DND-41 (cell line): ENCODE measurements around the gene SYNE1.

ENCODE experiments used
- ATAC-seq: fragments of 200-7000 bp; cut with Tn5 transposase; 3 replicates; pipeline ENCODE4 v1.9.1; 2021; ENCODE audit warnings: low read depth; ENCODE audit not compliant: insufficient read depth
- DNase-seq: peaks from one replicate; pipeline ENCODE4 v3.0.0-alpha.2; 2020
- H2AFZ ChIP-seq: 2 replicates; pipeline ENCODE4 v1.6.0; 2012; ENCODE audit warnings: low read depth, low read length
- H3K27ac ChIP-seq: 2 replicates; pipeline ENCODE4 v1.5.1; 2012; ENCODE audit warnings: low read length, inconsistent platforms
- H3K27me3 ChIP-seq: fragments of 200-600 bp; sonication (generic); 2 replicates; pipeline ENCODE4 v1.6.0; 2012; ENCODE audit warnings: low read length, mild to moderate bottlenecking, inconsistent platforms; ENCODE audit not compliant: insufficient read depth, poor library complexity
- H3K36me3 ChIP-seq: 2 replicates; pipeline ENCODE4 v1.5.1; 2012; ENCODE audit warnings: low read length, inconsistent platforms; ENCODE audit not compliant: insufficient read depth
- H3K4me1 ChIP-seq: 2 replicates; pipeline ENCODE4 v1.5.1; 2012; ENCODE audit warnings: mild to moderate bottlenecking, low read length; ENCODE audit not compliant: insufficient read depth
- H3K4me2 ChIP-seq: 2 replicates; pipeline ENCODE4 v1.6.0; 2012; ENCODE audit warnings: mild to moderate bottlenecking, moderate library complexity, low read length, inconsistent platforms; ENCODE audit not compliant: insufficient read depth
- H3K4me3 ChIP-seq, 2 experiments: fragments of 200-600 bp in 1 of 2; shearing (Covaris generic) in 1 of 2; 2 replicates each; pipeline ENCODE4 v1.5.1; 2012 to 2016; ENCODE audit warnings: inconsistent platforms in 2 of 2, low read length in 2 of 2, mild to moderate bottlenecking in 2 of 2, low read depth in 1 of 2, moderate library complexity in 1 of 2
- H3K79me2 ChIP-seq: 2 replicates; pipeline ENCODE4 v1.6.0; 2012; ENCODE audit warnings: low read length, inconsistent platforms; ENCODE audit not compliant: insufficient read depth
- H3K9ac ChIP-seq: 2 replicates; pipeline ENCODE4 v1.6.0; 2012; ENCODE audit warnings: low read depth, mild to moderate bottlenecking, inconsistent platforms, low read length, moderate library complexity
- H3K9me3 ChIP-seq: 2 replicates; pipeline ENCODE4 v1.5.1; 2012; ENCODE audit warnings: low read length, moderate library complexity, mild to moderate bottlenecking, inconsistent platforms; ENCODE audit not compliant: insufficient read depth, severe bottlenecking
- H4K20me1 ChIP-seq: 2 replicates; pipeline ENCODE4 v1.6.0; 2012; ENCODE audit warnings: low read length; ENCODE audit not compliant: insufficient read depth
- EZH2 ChIP-seq: IDR thresholded peaks from 3 replicates; pipeline ENCODE4 v1.6.1; 2012; ENCODE audit warnings: borderline replicate concordance, low read depth, mild to moderate bottlenecking, moderate library complexity, low read length, inconsistent platforms; ENCODE audit not compliant: severe bottlenecking
- TF ChIP-seq, protein P1 (sequence below): IDR thresholded peaks from 2 replicates; pipeline ENCODE4 v1.5.1; 2012; ENCODE audit warnings: borderline replicate concordance, low read length, moderate library complexity, mild to moderate bottlenecking; ENCODE audit not compliant: poor library complexity, severe bottlenecking; ENCODE audit errors: extremely low read depth

SYNE1 gene

GRCh38 chr6:152372945-152373344 lies 264.2 kb downstream of the SYNE1 start:
- no peak for ATAC-seq
- no peak overlapping the region for H3K27ac ChIP-seq
- no peak overlapping the region for H3K4me2 ChIP-seq
- no peak overlapping the region for H3K4me3 ChIP-seq
- TF ChIP-seq, protein P1, sequence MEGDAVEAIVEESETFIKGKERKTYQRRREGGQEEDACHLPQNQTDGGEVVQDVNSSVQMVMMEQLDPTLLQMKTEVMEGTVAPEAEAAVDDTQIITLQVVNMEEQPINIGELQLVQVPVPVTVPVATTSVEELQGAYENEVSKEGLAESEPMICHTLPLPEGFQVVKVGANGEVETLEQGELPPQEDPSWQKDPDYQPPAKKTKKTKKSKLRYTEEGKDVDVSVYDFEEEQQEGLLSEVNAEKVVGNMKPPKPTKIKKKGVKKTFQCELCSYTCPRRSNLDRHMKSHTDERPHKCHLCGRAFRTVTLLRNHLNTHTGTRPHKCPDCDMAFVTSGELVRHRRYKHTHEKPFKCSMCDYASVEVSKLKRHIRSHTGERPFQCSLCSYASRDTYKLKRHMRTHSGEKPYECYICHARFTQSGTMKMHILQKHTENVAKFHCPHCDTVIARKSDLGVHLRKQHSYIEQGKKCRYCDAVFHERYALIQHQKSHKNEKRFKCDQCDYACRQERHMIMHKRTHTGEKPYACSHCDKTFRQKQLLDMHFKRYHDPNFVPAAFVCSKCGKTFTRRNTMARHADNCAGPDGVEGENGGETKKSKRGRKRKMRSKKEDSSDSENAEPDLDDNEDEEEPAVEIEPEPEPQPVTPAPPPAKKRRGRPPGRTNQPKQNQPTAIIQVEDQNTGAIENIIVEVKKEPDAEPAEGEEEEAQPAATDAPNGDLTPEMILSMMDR: no peak
- no peak for TF ChIP-seq EZH2
- DNase-seq: no peak
- H3K9me3 ChIP-seq: no peaks in the 10 kb centered on the region
- H3K27me3 ChIP-seq: no peaks in the 10 kb centered on the region
- H3K4me1 ChIP-seq: no peaks in the 10 kb centered on the region
- no peak overlapping the region for H2AFZ ChIP-seq
- no peak overlapping the region for H3K9ac ChIP-seq
- H3K36me3 ChIP-seq: no peaks in the 10 kb centered on the region
- no peaks in the 10 kb centered on the region for H4K20me1 ChIP-seq
- H3K79me2 ChIP-seq: no peaks in the 10 kb centered on the region

GRCh38 chr6:152371775-152372174 lies 265.4 kb downstream of the SYNE1 start:
- DNase-seq (no peak), ATAC-seq (no peak)
- H2AFZ ChIP-seq: no peak overlapping the region
- no peak overlapping the region for H3K9ac ChIP-seq
- H3K36me3 ChIP-seq: no peaks in the 10 kb centered on the region
- no peaks in the 10 kb centered on the region for H3K27me3 ChIP-seq
- no peaks in the 10 kb centered on the region for H3K79me2 ChIP-seq
- no peaks in the 10 kb centered on the region for H3K4me1 ChIP-seq
- no peak overlapping the region for H3K27ac ChIP-seq
- H3K4me2 ChIP-seq: no peak overlapping the region
- H3K9me3 ChIP-seq: no peaks in the 10 kb centered on the region
- TF ChIP-seq EZH2: no peak
- TF ChIP-seq, protein P1: no peak
- H3K4me3 ChIP-seq: no peak overlapping the region
- no peaks in the 10 kb centered on the region for H4K20me1 ChIP-seq

DNA sequence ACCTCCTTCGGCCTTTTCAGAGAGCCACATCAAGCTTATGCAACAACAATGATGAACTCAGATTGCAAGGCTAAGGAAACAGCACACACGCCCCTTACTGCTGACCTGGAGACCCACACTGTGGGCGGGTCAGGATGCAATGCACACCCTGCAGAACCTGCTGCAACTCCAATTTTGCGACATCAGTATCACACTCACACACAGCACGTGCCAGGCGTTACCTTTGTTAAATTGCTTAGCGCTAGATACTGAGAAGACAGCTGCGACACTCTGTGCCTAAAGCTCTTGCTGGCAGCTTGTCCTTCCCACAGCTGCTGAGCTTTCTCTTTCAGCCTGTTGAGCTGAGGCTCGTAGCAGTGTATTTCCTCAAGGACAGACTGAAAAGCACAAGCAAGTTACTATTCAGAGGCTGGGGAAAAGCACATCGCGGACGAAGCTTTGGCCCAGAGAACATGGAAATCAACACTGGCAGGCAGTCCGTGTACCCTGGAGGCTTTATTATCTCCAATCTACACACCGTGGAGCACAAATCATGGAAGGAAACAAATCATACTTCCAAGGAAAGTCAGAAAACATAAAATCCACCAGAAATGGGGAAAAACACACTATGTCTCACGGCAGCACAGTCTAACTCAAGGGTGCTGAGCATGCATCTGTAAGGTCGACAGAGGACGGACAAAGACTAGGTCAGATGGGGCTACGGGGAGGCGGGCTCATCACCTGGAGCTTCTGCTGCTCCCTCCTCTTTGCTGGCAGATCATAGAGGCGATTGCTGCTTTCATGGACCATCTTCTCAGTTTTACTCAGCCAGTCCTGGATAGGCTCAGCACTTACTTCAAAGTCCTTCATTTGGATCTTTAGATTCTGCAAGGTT lies 268.2 kb downstream of the SYNE1 start:
- no peak for DNase-seq
- Histone ChIP-seq H3K79me2 (no peaks in the 10 kb centered on the region), H3K4me1 (no peaks in the 10 kb centered on the region), H3K4me2 (no peak overlapping the region), H3K4me3 (no peak overlapping the region), H3K27ac (no peak overlapping the region), H3K36me3 (no peaks in the 10 kb centered on the region), H2AFZ (no peak overlapping the region), H3K27me3 (no peaks in the 10 kb centered on the region), H4K20me1 (no peaks in the 10 kb centered on the region), H3K9me3 (no peaks in the 10 kb centered on the region), H3K9ac (no peak overlapping the region)
- TF ChIP-seq EZH2: no peak
- TF ChIP-seq, protein P1: no peak
- ATAC-seq: no peak

GRCh38 chr6:152364866-152365265 lies 272.3 kb downstream of the SYNE1 start:
- TF ChIP-seq, protein P1: no peak
- no peak for TF ChIP-seq EZH2
- H3K36me3 ChIP-seq: no peaks in the 10 kb centered on the region
- no peak overlapping the region for H2AFZ ChIP-seq
- no peak overlapping the region for H3K4me3 ChIP-seq
- H3K27ac ChIP-seq: no peak overlapping the region
- ATAC-seq (no peak), DNase-seq (no peak)
- H3K4me2 ChIP-seq: no peak overlapping the region
- H3K4me1 ChIP-seq: no peaks in the 10 kb centered on the region
- H4K20me1 ChIP-seq: no peaks in the 10 kb centered on the region
- no peaks in the 10 kb centered on the region for H3K27me3 ChIP-seq
- H3K9me3 ChIP-seq: no peaks in the 10 kb centered on the region
- no peak overlapping the region for H3K9ac ChIP-seq
- no peaks in the 10 kb centered on the region for H3K79me2 ChIP-seq
